Sigmoid colon (tissue), 4 donors: ENCODE data around the gene CSF3R.

Experiments
- POLR2A ChIP-seq, 2 donors: fragments of 450-650 bp; IDR thresholded peaks; one replicate each; pipeline ENCODE4 v1.6.1; 2016; ENCODE audit warnings: antibody characterized with exemption in 2 of 2, mild to moderate bottlenecking in 2 of 2, moderate library complexity in 2 of 2
- POLR2AphosphoS5 ChIP-seq, 4 donors: sonication (generic); formaldehyde crosslinking; IDR thresholded peaks; one replicate each; pipeline ENCODE4 v1.6.1; 2017; ENCODE audit warnings: antibody characterized with exemption in 4 of 4
- TF ChIP-seq, protein P1 (sequence below), 4 experiments: fragments of 450-650 bp in 3 of 4; fragments of 200-600 bp in 1 of 4; IDR thresholded peaks; one replicate each; pipeline ENCODE4 v1.5.1; 2016 to 2019; ENCODE audit warnings: antibody characterized with exemption in 4 of 4, mild to moderate bottlenecking in 3 of 4, moderate library complexity in 2 of 4

DNA sequence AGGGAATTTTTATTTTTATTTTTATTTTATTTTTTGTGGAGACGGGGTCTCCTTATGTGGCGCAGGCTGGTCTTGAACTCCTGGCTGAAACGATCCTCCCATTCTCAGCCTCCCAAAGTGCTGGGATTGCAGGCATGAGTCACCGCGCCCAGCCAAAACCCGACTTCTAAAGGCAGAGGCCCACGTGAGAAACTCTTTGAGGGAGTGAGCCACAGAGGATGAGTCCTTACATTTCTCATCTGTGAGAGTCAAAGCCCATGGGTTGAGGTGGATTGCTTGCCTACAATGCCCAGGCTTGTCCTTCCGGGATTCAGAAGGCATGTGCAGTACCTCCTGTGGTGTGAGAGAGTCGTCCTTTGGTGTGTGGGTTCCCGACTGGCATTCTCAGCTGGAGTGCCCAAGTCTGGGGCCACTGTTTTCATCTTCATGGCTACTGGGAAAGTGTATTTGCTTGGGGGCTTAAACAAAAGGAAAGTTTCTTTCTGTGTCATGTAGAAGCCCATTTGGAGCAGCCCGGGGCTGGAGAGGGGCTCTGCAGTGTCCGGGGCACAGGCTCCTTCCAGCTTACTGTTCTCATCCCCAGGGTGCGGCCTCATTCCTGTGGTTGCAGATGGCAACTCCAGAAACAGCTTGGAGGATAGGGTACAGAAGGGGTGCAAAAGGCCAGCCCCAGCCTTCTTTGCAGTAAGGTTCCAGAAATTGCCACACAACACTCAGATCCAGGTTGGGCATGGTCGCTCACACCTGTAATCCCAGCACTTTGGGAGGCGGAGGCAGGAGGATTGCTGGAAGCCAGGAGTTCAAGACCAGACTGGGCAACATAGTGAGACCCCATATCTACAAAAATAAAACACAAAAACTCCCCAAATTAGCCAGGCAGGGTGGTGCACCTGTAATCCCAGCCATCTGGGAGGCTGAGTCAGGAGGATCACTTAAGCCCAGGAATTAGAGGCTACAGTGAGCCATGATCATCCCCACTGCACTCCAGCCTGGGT is 29.4 kb upstream of the CSF3R start:
- TF ChIP-seq, protein P1, sequence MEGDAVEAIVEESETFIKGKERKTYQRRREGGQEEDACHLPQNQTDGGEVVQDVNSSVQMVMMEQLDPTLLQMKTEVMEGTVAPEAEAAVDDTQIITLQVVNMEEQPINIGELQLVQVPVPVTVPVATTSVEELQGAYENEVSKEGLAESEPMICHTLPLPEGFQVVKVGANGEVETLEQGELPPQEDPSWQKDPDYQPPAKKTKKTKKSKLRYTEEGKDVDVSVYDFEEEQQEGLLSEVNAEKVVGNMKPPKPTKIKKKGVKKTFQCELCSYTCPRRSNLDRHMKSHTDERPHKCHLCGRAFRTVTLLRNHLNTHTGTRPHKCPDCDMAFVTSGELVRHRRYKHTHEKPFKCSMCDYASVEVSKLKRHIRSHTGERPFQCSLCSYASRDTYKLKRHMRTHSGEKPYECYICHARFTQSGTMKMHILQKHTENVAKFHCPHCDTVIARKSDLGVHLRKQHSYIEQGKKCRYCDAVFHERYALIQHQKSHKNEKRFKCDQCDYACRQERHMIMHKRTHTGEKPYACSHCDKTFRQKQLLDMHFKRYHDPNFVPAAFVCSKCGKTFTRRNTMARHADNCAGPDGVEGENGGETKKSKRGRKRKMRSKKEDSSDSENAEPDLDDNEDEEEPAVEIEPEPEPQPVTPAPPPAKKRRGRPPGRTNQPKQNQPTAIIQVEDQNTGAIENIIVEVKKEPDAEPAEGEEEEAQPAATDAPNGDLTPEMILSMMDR (IDR thresholded peaks at IDR 0.05), result no peak
- TF ChIP-seq POLR2AphosphoS5 (IDR thresholded peaks at IDR 0.05), result no peak
- no peak for TF ChIP-seq POLR2A (IDR thresholded peaks at IDR 0.05)
